Activated naive CD4-positive, alpha-beta T cell treated with anti-CD3 and anti-CD28 coated beads, Interleukin-2, amount 50 U/mL, for 72 hours (primary cell): ENCODE results near the gene ELMO1. TPM values are rescaled to one million over a fixed set of nuclear protein-coding genes. Genes with fewer than 3 reads are reported as not detected.

ENCODE experiments used
- ATAC-seq, 2 donors: fragments of 150-1000 bp; cut with Tn5 transposase; 2 replicates each; pipeline ENCODE4 v1.10.0; 2021; ENCODE audit warnings: mild to moderate bottlenecking in 2 of 2, moderate library complexity in 2 of 2
- DNase-seq, 2 donors: peaks; one replicate each; pipeline ENCODE4 v3.0.0; 2021 to 2022; ENCODE audit warnings: low spot score in 2 of 2
- H3K27ac Mint-ChIP-seq, 2 donors: one replicate each; pipeline ENCODE4 v1.8.0; 2022; ENCODE audit warnings: mild to moderate bottlenecking in 2 of 2, mixed read lengths in 2 of 2
- H3K36me3 Mint-ChIP-seq, 2 donors: one replicate each; pipeline ENCODE4 v1.8.0; 2022; ENCODE audit warnings: mixed read lengths in 2 of 2
- H3K9me3 Mint-ChIP-seq, 2 donors: one replicate each; pipeline ENCODE4 v1.8.0; 2022; ENCODE audit warnings: mixed read lengths in 2 of 2
- total RNA-seq, 2 donors: library from RNA; stranded (reverse); gene quantifications; one replicate each; pipeline ENCODE4 v1.2.3, GENCODE V29; 2022

The ELMO1 gene
- total RNA-seq, 2 donors from 2014 or later = 137 to 167 TPM

DNA sequence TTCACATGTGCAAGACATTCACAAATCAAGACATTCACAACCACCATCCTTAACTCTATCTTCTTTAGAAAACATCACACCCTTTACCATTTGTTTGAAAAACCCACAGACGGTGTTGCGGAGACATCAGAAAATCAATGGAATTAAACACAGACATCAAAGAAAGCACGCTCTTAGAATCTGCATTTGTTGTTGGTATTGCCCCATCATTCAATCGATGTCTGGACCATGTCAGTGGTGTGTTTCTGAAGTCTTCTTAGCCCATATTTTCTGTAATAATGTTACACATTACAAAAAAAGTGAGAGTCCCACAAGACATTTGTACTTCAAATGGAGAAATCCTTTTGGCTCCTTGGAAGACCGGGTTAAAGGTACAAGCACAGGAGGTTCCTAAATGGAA lies 550.5 kb downstream of the ELMO1 start:
- no peak overlapping the region for H3K27ac Mint-ChIP-seq
- no peak for DNase-seq
- peaks cover 34 to 35% of the 10 kb centered on the region in 2 donors for H3K36me3 Mint-ChIP-seq
- ATAC-seq = no peak
- peaks cover 5 to 18% of the 10 kb centered on the region in 2 donors for H3K9me3 Mint-ChIP-seq

DNA sequence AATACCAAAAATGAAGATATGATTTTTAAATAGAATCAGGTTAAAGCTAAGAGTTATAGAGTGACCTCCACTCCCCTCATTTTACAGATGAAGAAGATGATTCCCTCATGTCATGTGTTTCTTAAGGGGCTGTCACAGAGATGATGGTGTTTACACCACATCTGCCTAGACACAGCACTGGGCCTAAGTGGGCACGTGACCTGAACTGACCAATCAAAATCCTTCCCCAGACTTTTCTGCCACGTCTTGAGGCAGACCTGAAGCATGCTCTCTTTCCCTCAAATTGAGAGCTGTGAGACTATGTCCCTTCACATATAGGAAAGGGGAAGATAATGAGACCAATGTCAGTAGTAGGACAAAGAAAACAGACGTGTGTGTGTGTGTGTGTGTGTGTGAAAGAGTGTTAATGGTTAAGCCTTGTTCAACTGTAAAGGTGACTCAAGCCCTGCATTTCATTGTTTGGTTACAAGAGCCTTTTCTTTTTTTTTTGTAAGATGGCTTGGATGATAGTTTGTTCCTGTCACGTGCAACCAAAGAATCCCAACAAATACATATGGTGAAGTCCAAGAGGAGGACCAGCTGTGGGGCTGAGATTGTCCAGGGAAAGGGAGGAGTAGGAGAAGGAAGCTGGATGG lies 551.6 kb downstream of the ELMO1 start:
- no peak for ATAC-seq
- DNase-seq = no peak
- H3K27ac Mint-ChIP-seq = peak overlapping the region in 1 of 2 donors; percentile 32
- H3K9me3 Mint-ChIP-seq = peaks cover 0 to 11% of the 10 kb centered on the region in 2 donors
- H3K36me3 Mint-ChIP-seq = peaks cover 34 to 35% of the 10 kb centered on the region in 2 donors

DNA sequence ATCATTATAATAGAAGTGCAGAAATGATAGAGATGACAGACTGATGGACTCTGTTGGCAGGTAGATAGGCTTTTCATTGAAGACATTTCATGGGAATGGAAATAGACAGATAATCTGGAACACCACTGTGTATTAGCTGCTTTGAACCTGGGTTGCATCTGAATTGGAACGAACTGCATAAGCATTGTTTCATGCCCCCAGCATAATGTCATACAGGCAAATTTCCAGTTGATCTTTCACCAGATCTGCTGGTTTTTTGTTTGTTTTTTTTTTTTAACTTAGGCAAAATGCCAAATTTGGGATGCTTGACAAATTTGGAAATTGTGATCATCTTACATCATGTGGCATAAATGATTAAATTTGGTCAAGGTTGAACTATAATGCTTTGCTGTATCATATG lies 552.2 kb downstream of the ELMO1 start:
- ATAC-seq (no peak), DNase-seq (no peak)
- peaks cover 37 to 40% of the 10 kb centered on the region in 2 donors for H3K36me3 Mint-ChIP-seq
- peaks cover 0 to 11% of the 10 kb centered on the region in 2 donors for H3K9me3 Mint-ChIP-seq
- H3K27ac Mint-ChIP-seq = no peak overlapping the region

DNA sequence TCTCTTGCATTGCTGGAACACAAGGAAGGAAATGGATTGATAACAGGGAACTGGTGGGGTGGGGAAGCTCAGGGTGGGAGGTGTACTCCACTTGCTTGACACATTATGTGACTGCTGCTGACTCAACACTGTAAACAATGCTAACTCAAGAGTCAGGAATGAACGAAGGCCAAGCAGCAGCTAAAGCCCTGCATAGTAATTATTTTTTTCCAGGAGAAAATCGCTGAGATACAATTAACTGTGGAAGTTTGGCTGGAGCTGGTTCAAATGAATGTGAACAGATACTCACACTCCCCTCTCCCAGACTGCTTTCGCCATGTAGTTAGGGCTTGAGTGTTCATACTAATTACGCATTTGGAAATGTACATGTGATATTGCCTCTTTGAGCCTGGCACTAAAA lies 553.5 kb downstream of the ELMO1 start:
- Mint-ChIP-seq H3K27ac (no peak overlapping the region), H3K36me3 (peaks cover 36 to 40% of the 10 kb centered on the region in 2 donors), H3K9me3 (peaks cover 0 to 4% of the 10 kb centered on the region in 2 donors)

DNA sequence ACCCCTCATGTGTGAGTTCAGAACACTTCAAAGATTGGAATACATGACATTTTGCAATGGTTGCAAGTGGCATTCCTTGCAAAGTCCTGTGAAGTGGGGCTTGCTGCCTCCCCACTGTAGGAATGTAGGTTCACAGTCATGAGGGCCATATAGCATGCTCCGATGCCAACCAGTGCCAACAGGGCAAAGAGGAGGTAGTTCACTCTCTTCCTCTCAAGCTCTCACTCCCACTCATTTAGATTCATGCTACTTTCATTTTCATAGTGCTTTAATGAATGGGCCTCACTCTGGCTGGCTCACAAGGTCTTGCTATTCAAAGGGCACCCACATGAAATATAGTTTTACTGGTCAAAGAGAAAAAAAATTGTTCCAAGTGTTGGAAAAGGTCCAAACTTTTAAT lies 554.5 kb downstream of the ELMO1 start:
- peak; percentile 34 to 44 for ATAC-seq
- peaks cover 0 to 4% of the 10 kb centered on the region in 2 donors for H3K9me3 Mint-ChIP-seq

More for the DNA sequence above, 553.5 kb downstream of the ELMO1 start:
- ATAC-seq (no peak), DNase-seq (no peak)

DNA sequence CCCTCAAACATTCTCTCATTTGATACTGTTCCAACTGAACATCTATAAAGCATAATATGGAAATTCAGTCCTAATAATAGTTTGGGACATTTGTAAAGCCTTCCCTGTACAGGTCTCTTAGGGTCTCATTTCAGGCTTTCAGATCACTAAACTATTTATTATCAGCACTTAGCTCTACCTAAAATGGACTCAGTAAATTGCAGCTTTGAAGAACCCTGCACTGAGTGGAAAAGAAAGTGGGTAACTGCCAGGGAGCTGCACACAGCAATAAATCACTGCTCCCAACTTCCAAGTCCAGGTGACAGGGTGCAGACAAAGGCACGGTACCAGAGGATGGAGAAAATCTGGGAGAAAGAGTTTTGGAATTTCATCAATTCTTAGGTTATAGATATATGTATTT lies 559.5 kb downstream of the ELMO1 start:
- no peak overlapping the region for H3K27ac Mint-ChIP-seq
- no peaks in the 10 kb centered on the region for H3K9me3 Mint-ChIP-seq
- no peak for ATAC-seq
- H3K36me3 Mint-ChIP-seq = peaks cover 36 to 56% of the 10 kb centered on the region in 2 donors
- DNase-seq = no peak

More for the DNA sequence above, 554.5 kb downstream of the ELMO1 start:
- DNase-seq = no peak
- peaks cover 36 to 40% of the 10 kb centered on the region in 2 donors for H3K36me3 Mint-ChIP-seq
- no peak overlapping the region for H3K27ac Mint-ChIP-seq

DNA sequence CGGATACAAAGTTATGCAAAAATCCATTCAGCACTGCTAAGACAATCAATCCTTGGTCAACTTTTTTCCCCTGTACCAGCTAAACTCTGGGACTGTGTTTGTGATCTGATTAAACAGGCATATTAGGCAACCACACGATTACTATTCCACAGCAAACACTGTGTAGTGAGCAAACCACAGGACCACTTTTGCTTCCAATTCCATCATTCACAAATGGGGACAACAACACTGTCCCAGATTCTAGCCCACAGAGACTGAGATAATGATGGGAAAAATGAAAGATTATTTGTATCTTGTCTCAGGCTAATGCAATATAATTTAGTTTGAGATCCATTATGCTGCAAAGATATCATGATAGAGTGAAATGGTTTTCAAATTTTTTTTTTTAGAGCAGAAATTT lies 560.7 kb downstream of the ELMO1 start:
- H3K36me3 Mint-ChIP-seq = peaks cover 25 to 52% of the 10 kb centered on the region in 2 donors
- DNase-seq (no peak), ATAC-seq (no peak)
- H3K9me3 Mint-ChIP-seq = no peaks in the 10 kb centered on the region
- H3K27ac Mint-ChIP-seq = no peak overlapping the region

- DNase-seq (no peak), ATAC-seq (no peak)
- no peaks in the 10 kb centered on the region for H3K9me3 Mint-ChIP-seq
- H3K27ac Mint-ChIP-seq = no peak overlapping the region
- peaks cover 21 to 45% of the 10 kb centered on the region in 2 donors for H3K36me3 Mint-ChIP-seq
Measured at GRCh38 chr7:36887233-36887632, 561.4 kb downstream of the ELMO1 start.

DNA sequence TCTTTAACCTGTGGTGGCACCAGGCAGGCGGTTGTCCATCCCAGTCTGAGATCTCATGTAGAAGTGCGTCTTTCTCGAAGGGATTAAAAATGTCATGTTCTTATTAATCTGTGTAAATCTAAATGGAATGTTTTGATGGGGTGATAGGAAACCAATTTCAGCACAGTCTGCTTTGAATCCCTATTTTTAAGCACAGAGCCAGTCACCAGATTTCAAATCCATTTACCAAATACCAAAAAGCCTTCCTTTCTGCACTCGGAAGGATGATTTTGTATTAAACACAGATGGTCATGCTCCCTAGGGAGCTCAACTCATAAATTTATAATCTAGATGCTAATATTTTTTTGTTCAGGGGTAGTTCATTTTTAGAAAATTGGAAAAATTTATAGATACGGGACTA lies 563.8 kb downstream of the ELMO1 start:
- no peak for DNase-seq
- ATAC-seq = no peak
- peaks cover 18 to 41% of the 10 kb centered on the region in 2 donors for H3K36me3 Mint-ChIP-seq
- no peaks in the 10 kb centered on the region for H3K9me3 Mint-ChIP-seq
- no peak overlapping the region for H3K27ac Mint-ChIP-seq

GRCh38 chr7:36884351-36884750 lies 564.3 kb downstream of the ELMO1 start:
- no peak for DNase-seq
- Mint-ChIP-seq H3K36me3 (peaks cover 18 to 42% of the 10 kb centered on the region in 2 donors), H3K9me3 (no peaks in the 10 kb centered on the region), H3K27ac (no peak overlapping the region)
- no peak for ATAC-seq

- Mint-ChIP-seq H3K9me3 (no peaks in the 10 kb centered on the region), H3K36me3 (peaks cover 28 to 53% of the 10 kb centered on the region in 2 donors), H3K27ac (no peak overlapping the region)
- DNase-seq (no peak), ATAC-seq (no peak)
Measured at GRCh38 chr7:36881233-36881874, 567.3 kb downstream of the ELMO1 start.

DNA sequence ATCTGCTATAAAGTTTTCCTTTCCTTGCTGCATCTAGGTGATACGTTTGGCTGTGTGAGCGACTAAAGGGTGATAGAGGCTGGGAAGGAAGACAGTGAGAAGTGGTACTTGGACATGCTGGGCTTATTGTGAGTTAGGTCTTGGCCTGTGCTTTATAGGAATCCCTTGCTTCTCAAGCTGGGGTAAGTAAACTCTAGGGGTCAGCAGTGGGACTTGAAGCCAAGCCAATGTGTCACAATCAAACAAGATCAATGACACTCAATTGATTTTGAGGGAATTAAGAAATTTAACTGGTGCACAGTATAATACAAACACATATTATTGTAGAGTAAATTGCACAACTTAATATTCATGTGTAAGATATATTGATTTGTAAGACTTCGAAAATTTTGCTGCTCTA lies 568.6 kb downstream of the ELMO1 start:
- no peak for DNase-seq
- ATAC-seq = no peak
- H3K36me3 Mint-ChIP-seq = peaks cover 33 to 43% of the 10 kb centered on the region in 2 donors
- peak overlapping the region in 1 of 2 donors; percentile 29 for H3K27ac Mint-ChIP-seq
- H3K9me3 Mint-ChIP-seq = no peaks in the 10 kb centered on the region

GRCh38 chr7:36879021-36879420 lies 569.6 kb downstream of the ELMO1 start:
- Mint-ChIP-seq H3K27ac (peak overlapping the region; percentile 22 to 64), H3K9me3 (no peaks in the 10 kb centered on the region), H3K36me3 (peaks cover 33 to 42% of the 10 kb centered on the region in 2 donors)
- ATAC-seq = no peak
- DNase-seq = no peak

DNA sequence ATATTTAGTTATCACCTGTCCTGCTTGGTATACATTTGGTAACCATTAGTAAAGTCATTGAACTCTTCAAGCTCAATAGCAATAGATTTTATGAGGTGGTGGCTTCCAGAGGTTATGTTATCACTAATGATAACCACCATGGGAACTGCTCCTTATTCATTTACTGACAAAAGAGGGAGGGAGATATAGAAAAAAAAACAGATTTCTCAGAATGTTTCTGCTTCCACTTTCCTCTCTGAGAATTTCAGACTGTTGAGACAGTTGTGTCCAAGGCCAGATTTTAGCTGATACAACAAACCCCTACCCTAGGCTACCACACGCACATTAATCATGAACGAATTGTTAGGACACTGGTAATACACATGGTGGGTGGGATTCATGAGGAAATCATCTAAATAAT lies 570.4 kb downstream of the ELMO1 start:
- ATAC-seq = peak in 1 of 2 donors; percentile 66
- no peaks in the 10 kb centered on the region for H3K9me3 Mint-ChIP-seq
- H3K36me3 Mint-ChIP-seq = peaks cover 33 to 40% of the 10 kb centered on the region in 2 donors
- DNase-seq = no peak
- H3K27ac Mint-ChIP-seq = peak overlapping the region in 1 of 2 donors; percentile 68

DNA sequence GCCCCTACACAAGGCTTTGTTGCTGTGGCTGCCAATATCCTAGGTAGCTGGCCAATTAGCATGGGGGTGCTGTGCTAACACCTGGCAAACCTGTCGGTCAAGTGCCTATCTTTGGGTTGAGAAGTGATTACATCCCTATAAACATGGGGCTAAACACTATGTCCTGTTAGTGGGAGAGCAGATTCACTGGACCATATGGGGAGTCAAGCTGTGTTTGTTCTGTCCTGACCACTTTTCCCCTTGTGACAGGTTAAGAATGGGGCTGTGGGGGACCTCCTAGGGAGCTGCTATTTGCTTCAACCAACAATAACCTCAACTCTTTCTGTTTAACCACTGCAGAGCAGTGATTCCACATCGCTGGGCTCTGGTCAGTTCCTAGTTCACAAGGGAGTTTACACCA lies 572.9 kb downstream of the ELMO1 start:
- H3K27ac Mint-ChIP-seq = no peak overlapping the region
- H3K9me3 Mint-ChIP-seq = no peaks in the 10 kb centered on the region
- DNase-seq (no peak), ATAC-seq (no peak)
- H3K36me3 Mint-ChIP-seq = peaks cover 32 to 45% of the 10 kb centered on the region in 2 donors

- Mint-ChIP-seq H3K9me3 (no peaks in the 10 kb centered on the region), H3K36me3 (peaks cover 41 to 48% of the 10 kb centered on the region in 2 donors), H3K27ac (no peak overlapping the region)
- ATAC-seq (no peak), DNase-seq (no peak)
Measured at GRCh38 chr7:36874041-36874440, 574.6 kb downstream of the ELMO1 start.

DNA sequence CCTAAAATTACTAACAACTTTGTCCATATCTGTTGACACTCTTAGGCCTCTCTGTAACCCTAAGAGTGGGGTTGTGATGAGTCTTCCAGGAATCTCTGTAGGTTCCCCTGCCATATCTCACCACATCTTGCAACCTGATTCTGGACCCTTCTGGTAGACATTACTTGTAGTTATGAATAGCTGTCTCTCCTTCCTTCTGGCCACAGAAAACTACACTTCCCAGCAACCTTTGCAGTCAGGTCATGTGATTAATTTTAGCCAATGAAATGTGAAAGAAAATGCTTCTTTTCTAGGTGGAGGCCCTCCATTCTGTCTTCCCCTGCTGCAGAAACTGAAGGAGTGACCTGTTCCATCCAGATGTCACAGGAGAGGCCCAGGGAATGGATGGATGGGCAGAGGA lies 576.8 kb downstream of the ELMO1 start:
- H3K27ac Mint-ChIP-seq = peak overlapping the region in 1 of 2 donors; percentile 50
- H3K36me3 Mint-ChIP-seq = peaks cover 37 to 54% of the 10 kb centered on the region in 2 donors
- H3K9me3 Mint-ChIP-seq = no peaks in the 10 kb centered on the region
- ATAC-seq = peak in 1 of 2 donors; percentile 41
- no peak for DNase-seq

GRCh38 chr7:36871355-36871738 lies 577.3 kb downstream of the ELMO1 start:
- Mint-ChIP-seq H3K36me3 (peaks cover 42 to 58% of the 10 kb centered on the region in 2 donors), H3K27ac (peak overlapping the region in 1 of 2 donors; percentile 50), H3K9me3 (no peaks in the 10 kb centered on the region)
- no peak for ATAC-seq
- DNase-seq = no peak
